ENCODE results near the gene ABCB11. TPM values are rescaled to one million over a fixed set of nuclear protein-coding genes. Genes with fewer than 3 reads are reported as not detected.

ABCB11 gene
- total and polyA plus RNA-seq, 4 experiments from 2014 or later: not detected

DNA sequence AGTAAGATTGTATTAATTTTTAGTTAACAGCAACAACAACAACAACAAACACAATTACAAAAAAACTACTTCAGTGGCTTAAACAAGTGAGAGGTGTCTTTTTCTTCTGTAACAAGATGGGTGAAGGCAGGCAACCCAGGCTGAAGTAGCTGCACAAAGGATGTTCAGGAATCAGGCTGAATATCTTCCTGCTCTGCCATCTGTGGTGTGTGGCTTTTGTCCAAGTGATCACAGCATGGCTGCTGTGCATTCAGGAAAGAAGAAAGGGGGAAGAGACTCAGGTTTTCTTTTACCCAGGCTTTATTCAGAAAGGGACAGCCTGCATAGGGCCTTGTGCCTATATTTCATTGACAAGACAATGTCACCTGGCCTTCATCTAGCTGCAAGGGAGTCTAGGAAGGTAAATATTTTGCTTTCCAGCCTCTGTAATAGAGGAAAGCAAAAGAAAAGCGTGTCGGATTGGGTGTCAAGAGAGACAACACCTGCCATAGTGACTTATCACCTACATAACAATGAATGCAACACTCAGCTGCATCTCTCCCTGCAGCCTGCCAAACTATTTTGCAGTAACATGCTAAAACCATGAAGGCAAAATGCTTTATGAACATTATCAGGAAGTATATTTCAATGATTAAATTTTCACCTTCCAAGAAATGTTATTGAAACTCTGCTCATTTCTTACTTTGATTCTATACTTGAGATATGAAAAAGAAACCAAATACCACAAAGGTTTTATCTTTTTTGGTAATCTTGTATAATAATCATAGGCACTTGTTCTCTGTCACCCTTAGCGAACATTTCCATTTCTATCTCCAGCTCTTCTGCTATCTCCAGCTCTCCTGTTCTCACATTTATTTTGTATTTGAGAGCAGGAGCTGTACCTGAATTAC is 115.4 kb downstream of the ABCB11 start:
- Mint-ChIP-seq H3K27ac (peak overlapping the region in 1 of 7 donors; percentile 25), H3K9me3 (peaks cover 0 to 16% (median 8%) of the 10 kb centered on the region in 8 donors), H3K27me3 (peaks cover 5 to 15% of the 10 kb centered on the region in 2 donors), H3K4me3 (peak overlapping the region in 1 of 8 donors; percentile 55), H3K36me3 (no peaks in the 10 kb centered on the region), H3K4me1 (peaks cover 2 to 12% (median 9%) of the 10 kb centered on the region in 4 donors)
- intact Hi-C loops (cut with micrococcal nuclease): no loop called here
- ChIA-PET CTCF (ENCODE audit: partially characterized antibody) (interaction anchor here (1.5 kb wide), 1 partner anchor 161 kb away, joined by 3 read pairs; no protein-coding TSS in a partner anchor), POLR2A (ENCODE audit: partially characterized antibody) (no interaction called here)
- DNase-seq: no peak
- Histone ChIP-seq H3K4me1 (ENCODE audit: insufficient read depth, low read length) (peaks cover 14% of the 10 kb centered on the region), H3K27ac (ENCODE audit: low read depth, low read length) (no peak overlapping the region), H3K36me3 (ENCODE audit: insufficient read depth, low read length) (no peaks in the 10 kb centered on the region), H3K4me3 (ENCODE audit: low read length in 2 of 2) (no peak overlapping the region), H3K27me3 (ENCODE audit: insufficient read depth, low read length) (no peaks in the 10 kb centered on the region), H3K9me3 (ENCODE audit: control insufficient read depth in 1 of 2, low read length in 2 of 2) (peaks cover 0 to 4% of the 10 kb centered on the region in 2 donors)

DNA sequence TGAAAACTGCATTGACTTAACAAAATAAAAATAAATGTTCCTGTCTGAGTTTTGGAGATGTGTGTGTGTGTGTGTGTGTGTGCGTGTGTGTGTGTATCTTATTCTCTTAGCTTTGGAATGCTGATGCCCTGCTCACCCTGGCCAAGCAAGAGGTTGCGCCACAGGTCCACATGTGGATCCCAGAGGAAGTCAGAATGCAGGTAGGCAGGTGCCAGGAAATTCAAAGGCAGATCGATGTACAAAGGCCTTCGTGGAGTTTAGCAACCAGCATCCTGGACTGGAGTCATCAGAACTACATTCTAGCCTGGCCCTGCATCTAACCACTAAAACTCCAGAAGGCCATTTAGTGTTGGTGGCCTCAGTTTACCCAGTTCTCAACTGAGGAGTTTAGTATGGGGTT is 117.6 kb downstream of the ABCB11 start:
- no peak overlapping the region for H3K27ac ChIP-seq (ENCODE audit: low read depth, low read length)
- peak overlapping the region in 1 of 8 donors; percentile 35 for H3K4me3 Mint-ChIP-seq
- H3K4me1 Mint-ChIP-seq: peaks cover 2 to 12% (median 9%) of the 10 kb centered on the region in 4 donors
- peaks cover 0 to 4% of the 10 kb centered on the region in 2 donors for H3K9me3 ChIP-seq (ENCODE audit: control insufficient read depth in 1 of 2, low read length in 2 of 2)
- peaks cover 5 to 15% of the 10 kb centered on the region in 2 donors for H3K27me3 Mint-ChIP-seq
- no peak overlapping the region for H3K27ac Mint-ChIP-seq
- no peaks in the 10 kb centered on the region for H3K27me3 ChIP-seq (ENCODE audit: insufficient read depth, low read length)
- no peak for DNase-seq
- ChIA-PET POLR2A (ENCODE audit: partially characterized antibody) (no interaction called here), CTCF (ENCODE audit: partially characterized antibody) (interaction anchor here (0.7 to 1.8 kb wide), 4 partner anchors 566 to 780 kb away, joined by 3 to 7 read pairs (median 4); no protein-coding TSS in a partner anchor)
- H3K4me3 ChIP-seq (ENCODE audit: low read length in 2 of 2): no peak overlapping the region
- H3K36me3 ChIP-seq (ENCODE audit: insufficient read depth, low read length): no peaks in the 10 kb centered on the region
- peaks cover 0 to 16% (median 8%) of the 10 kb centered on the region in 8 donors for H3K9me3 Mint-ChIP-seq
- H3K4me1 ChIP-seq (ENCODE audit: insufficient read depth, low read length): peaks cover 14% of the 10 kb centered on the region
- intact Hi-C loops (cut with micrococcal nuclease): no loop called here
- H3K36me3 Mint-ChIP-seq: no peaks in the 10 kb centered on the region

GRCh38 chr2:168912901-168913369 is 118.2 kb downstream of the ABCB11 start:
- Mint-ChIP-seq H3K4me3 (peak overlapping the region in 4 of 8 donors; percentile 13 to 57 (median 51)), H3K9me3 (peaks cover 0 to 16% (median 8%) of the 10 kb centered on the region in 8 donors), H3K27me3 (peaks cover 7 to 15% of the 10 kb centered on the region in 2 donors), H3K36me3 (no peaks in the 10 kb centered on the region), H3K27ac (no peak overlapping the region), H3K4me1 (peaks cover 2 to 12% (median 9%) of the 10 kb centered on the region in 4 donors)
- POLR2A ChIA-PET (ENCODE audit: partially characterized antibody): no interaction called here
- H3K27ac ChIP-seq (ENCODE audit: low read depth, low read length): no peak overlapping the region
- H3K4me1 ChIP-seq (ENCODE audit: insufficient read depth, low read length): peaks cover 14% of the 10 kb centered on the region
- intact Hi-C loops (cut with micrococcal nuclease): no loop called here
- H3K4me3 ChIP-seq (ENCODE audit: low read length in 2 of 2): no peak overlapping the region
- H3K27me3 ChIP-seq (ENCODE audit: insufficient read depth, low read length): no peaks in the 10 kb centered on the region
- CTCF ChIA-PET (ENCODE audit: partially characterized antibody): interaction anchor here (0.7 to 1.8 kb wide), 3 partner anchors 566 to 727 kb away, joined by 3 to 7 read pairs (median 5); no protein-coding TSS in a partner anchor
- H3K9me3 ChIP-seq (ENCODE audit: control insufficient read depth in 1 of 2, low read length in 2 of 2): peaks cover 0 to 4% of the 10 kb centered on the region in 2 donors
- H3K36me3 ChIP-seq (ENCODE audit: insufficient read depth, low read length): no peaks in the 10 kb centered on the region
- no peak for DNase-seq

- Mint-ChIP-seq H3K4me1 (peaks cover 2 to 12% (median 9%) of the 10 kb centered on the region in 4 donors), H3K9me3 (peaks cover 0 to 16% (median 8%) of the 10 kb centered on the region in 8 donors), H3K4me3 (peak overlapping the region in 3 of 8 donors; percentile 46 to 57 (median 56)), H3K27me3 (peaks cover 8 to 19% of the 10 kb centered on the region in 2 donors), H3K36me3 (no peaks in the 10 kb centered on the region), H3K27ac (no peak overlapping the region)
- ChIA-PET CTCF (ENCODE audit: partially characterized antibody) (interaction anchor here (1.5 to 1.8 kb wide), 2 partner anchors 565 to 575 kb away, joined by 5 to 7 read pairs; no protein-coding TSS in a partner anchor), POLR2A (ENCODE audit: partially characterized antibody) (no interaction called here)
- H3K27me3 ChIP-seq (ENCODE audit: insufficient read depth, low read length): no peaks in the 10 kb centered on the region
- peaks cover 14% of the 10 kb centered on the region for H3K4me1 ChIP-seq (ENCODE audit: insufficient read depth, low read length)
- DNase-seq: no peak
- intact Hi-C loops (cut with micrococcal nuclease): no loop called here
- no peak overlapping the region for H3K27ac ChIP-seq (ENCODE audit: low read depth, low read length)
- H3K4me3 ChIP-seq (ENCODE audit: low read length in 2 of 2): no peak overlapping the region
- H3K9me3 ChIP-seq (ENCODE audit: control insufficient read depth in 1 of 2, low read length in 2 of 2): peaks cover 0 to 4% of the 10 kb centered on the region in 2 donors
- no peaks in the 10 kb centered on the region for H3K36me3 ChIP-seq (ENCODE audit: insufficient read depth, low read length)
These were observed 118.7 kb downstream of the ABCB11 start for GRCh38 chr2:168912466-168912865.

DNA sequence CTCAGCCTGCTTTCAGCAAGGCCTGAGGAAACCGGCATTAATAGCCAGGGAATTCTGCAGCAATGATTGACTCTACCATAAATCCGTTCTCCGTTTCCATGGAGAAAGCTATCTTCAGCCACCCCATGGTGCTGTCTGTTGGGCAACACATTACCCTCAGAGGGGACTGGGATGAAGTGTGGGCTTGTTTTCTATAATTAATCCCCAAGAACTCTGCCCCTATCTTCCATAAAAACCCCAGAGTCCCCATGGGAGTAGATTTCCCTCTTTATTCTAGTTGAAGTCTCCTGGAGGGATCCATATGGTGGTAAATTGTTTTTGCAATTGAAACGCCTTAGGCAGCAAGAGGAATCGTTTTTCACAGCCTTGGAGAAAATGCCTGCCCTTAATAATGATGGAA is 120.8 kb downstream of the ABCB11 start:
- CTCF ChIA-PET (ENCODE audit: partially characterized antibody): interaction anchor here (1.0 to 2.0 kb wide), 3 partner anchors 10 to 773 kb away, joined by 3 to 6 read pairs (median 3); no protein-coding TSS in a partner anchor

GRCh38 chr2:168907940-168908662 is 123.0 kb downstream of the ABCB11 start:
- no peak for DNase-seq
- Histone ChIP-seq H3K27me3 (ENCODE audit: insufficient read depth, low read length) (no peaks in the 10 kb centered on the region), H3K27ac (ENCODE audit: low read depth, low read length) (no peak overlapping the region), H3K36me3 (ENCODE audit: insufficient read depth, low read length) (no peaks in the 10 kb centered on the region), H3K4me1 (ENCODE audit: insufficient read depth, low read length) (no peaks in the 10 kb centered on the region), H3K4me3 (ENCODE audit: low read length in 2 of 2) (no peak overlapping the region), H3K9me3 (ENCODE audit: control insufficient read depth in 1 of 2, low read length in 2 of 2) (no peaks in the 10 kb centered on the region)
- Mint-ChIP-seq H3K36me3 (no peaks in the 10 kb centered on the region), H3K9me3 (no peaks in the 10 kb centered on the region), H3K4me3 (no peak overlapping the region), H3K4me1 (peaks cover 0 to 4% (median 2%) of the 10 kb centered on the region in 4 donors), H3K27me3 (peaks cover 13 to 30% of the 10 kb centered on the region in 2 donors), H3K27ac (no peak overlapping the region)
- ChIA-PET CTCF (ENCODE audit: partially characterized antibody) (interaction anchor here (2.0 kb wide), 1 partner anchor 13 kb away, joined by 6 read pairs; no protein-coding TSS in a partner anchor), POLR2A (ENCODE audit: partially characterized antibody) (no interaction called here)
- intact Hi-C loops (cut with micrococcal nuclease): no loop called here

More for the DNA sequence above, 120.8 kb downstream of the ABCB11 start:
- H3K27me3 Mint-ChIP-seq: peaks cover 8 to 24% of the 10 kb centered on the region in 2 donors
- no peak overlapping the region for H3K27ac ChIP-seq (ENCODE audit: low read depth, low read length)
- peaks cover 0 to 5% (median 2%) of the 10 kb centered on the region in 8 donors for H3K9me3 Mint-ChIP-seq
- intact Hi-C loops (cut with micrococcal nuclease): no loop called here
- H3K36me3 ChIP-seq (ENCODE audit: insufficient read depth, low read length): no peaks in the 10 kb centered on the region
- H3K4me3 Mint-ChIP-seq: no peak overlapping the region
- H3K4me1 Mint-ChIP-seq: peaks cover 0 to 4% (median 3%) of the 10 kb centered on the region in 4 donors
- no peak overlapping the region for H3K4me3 ChIP-seq (ENCODE audit: low read length in 2 of 2)
- H3K27me3 ChIP-seq (ENCODE audit: insufficient read depth, low read length): no peaks in the 10 kb centered on the region
- no peaks in the 10 kb centered on the region for H3K9me3 ChIP-seq (ENCODE audit: control insufficient read depth in 1 of 2, low read length in 2 of 2)
- POLR2A ChIA-PET (ENCODE audit: partially characterized antibody): no interaction called here
- H3K27ac Mint-ChIP-seq: no peak overlapping the region
- no peaks in the 10 kb centered on the region for H3K36me3 Mint-ChIP-seq
- DNase-seq: no peak
- H3K4me1 ChIP-seq (ENCODE audit: insufficient read depth, low read length): peaks cover under 1% of the 10 kb centered on the region
